AG04449 (cell line): Measurements from ENCODE around the gene RPL23.

ENCODE experiments used
- CTCF ChIA-PET: fragments of 350-600 bp; formaldehyde crosslinking; extraction: SDS; loops from one replicate; lab custom pipeline; 2021; ENCODE audit warnings: antibody characterized with exemption; lab: Yijun Ruan, JAX
- POLR2A ChIA-PET: fragments of 400-600, 350-600 bp; formaldehyde crosslinking; extraction: SDS; loops from one replicate; lab custom pipeline; 2020; ENCODE audit warnings: antibody characterized with exemption, inconsistent platforms; lab: Yijun Ruan, JAX
- DNase-seq: peaks from one replicate; pipeline ENCODE4 v3.0.0-alpha.2; 2010; ENCODE audit warnings: low read depth, low spot score
- H3K4me3 ChIP-seq: 2 replicates; pipeline ENCODE4 v1.5.1; 2011; ENCODE audit warnings: low read depth, mild to moderate bottlenecking, control low read depth, low read length
- CTCF ChIP-seq: IDR thresholded peaks from one replicate; pipeline ENCODE4 v1.5.1; 2011; ENCODE audit warnings: mild to moderate bottlenecking, moderate library complexity, low read length, control low read depth, inconsistent platforms; ENCODE audit not compliant: insufficient read depth; ENCODE audit errors: missing control alignments

Gene RPL23

GRCh38 chr17:38897671-38898290 is 44.3 kb upstream of the RPL23 start:
- ChIA-PET CTCF (interaction anchor here (1.2 to 1.5 kb wide), 2 partner anchors 15 to 28 kb away, joined by 3 to 5 read pairs; partner anchors contain the start of gene LASP1), POLR2A (interaction anchor here (0.6 to 1.3 kb wide), 3 partner anchors 9 to 49 kb away, joined by 3 read pairs; partner anchors contain the start of gene LASP1)
- H3K4me3 ChIP-seq: no peak overlapping the region
- DNase-seq: no peak
- TF ChIP-seq CTCF: no peak

GRCh38 chr17:38897176-38897575 is 43.7 kb upstream of the RPL23 start:
- ChIA-PET CTCF (interaction anchor here (1.2 to 1.5 kb wide), 2 partner anchors 15 to 28 kb away, joined by 3 to 5 read pairs; partner anchors contain the start of gene LASP1), POLR2A (interaction anchor here (0.9 to 1.3 kb wide), 2 partner anchors 10 to 27 kb away, joined by 3 read pairs; partner anchors contain the start of gene LASP1)
- no peak for TF ChIP-seq CTCF
- DNase-seq: no peak
- no peak overlapping the region for H3K4me3 ChIP-seq

- DNase-seq: no peak
- ChIA-PET POLR2A (interaction anchor here (0.9 to 1.3 kb wide), 2 partner anchors 11 to 27 kb away, joined by 3 read pairs; partner anchors contain the start of gene LASP1), CTCF (interaction anchor here (1.2 to 1.5 kb wide), 2 partner anchors 14 to 27 kb away, joined by 3 to 5 read pairs; partner anchors contain the start of gene LASP1)
- H3K4me3 ChIP-seq: no peak overlapping the region
- no peak for TF ChIP-seq CTCF
Observed at GRCh38 chr17:38896346-38896954, 42.9 kb upstream of the RPL23 start.

- DNase-seq: no peak
- H3K4me3 ChIP-seq: no peak overlapping the region
- no peak for TF ChIP-seq CTCF
- ChIA-PET POLR2A (interaction anchor here (0.9 to 1.6 kb wide), 5 partner anchors 9 to 46 kb away, joined by 3 to 6 read pairs (median 4); partner anchors contain the start of gene LASP1), CTCF (no interaction called here)
Observed at GRCh38 chr17:38894276-38894675, 40.8 kb upstream of the RPL23 start.

- no peak overlapping the region for H3K4me3 ChIP-seq
- POLR2A ChIA-PET: interaction anchor here (0.9 to 1.6 kb wide), 5 partner anchors 8 to 45 kb away, joined by 3 to 6 read pairs (median 4); partner anchors contain the start of gene LASP1
- TF ChIP-seq CTCF: no peak
- DNase-seq: no peak
- CTCF ChIA-PET: interaction anchor here (1.1 kb wide), 1 partner anchor 23 kb away, joined by 3 read pairs; no protein-coding TSS in a partner anchor
Observed at GRCh38 chr17:38893607-38894006, 40.1 kb upstream of the RPL23 start.

- ChIA-PET CTCF (interaction anchor here (1.1 kb wide), 1 partner anchor 22 kb away, joined by 3 read pairs; no protein-coding TSS in a partner anchor), POLR2A (interaction anchor here (0.9 to 1.6 kb wide), 4 partner anchors 8 to 13 kb away, joined by 3 to 6 read pairs (median 4); no protein-coding TSS in a partner anchor)
- no peak for DNase-seq
- no peak for TF ChIP-seq CTCF
- no peak overlapping the region for H3K4me3 ChIP-seq
Observed at GRCh38 chr17:38893113-38893512, 39.6 kb upstream of the RPL23 start.
